Retinal pigment epithelial cell (primary cell): ENCODE measurements around the gene KSR2.

Experiments
- DNase-seq: peaks from one replicate; pipeline ENCODE4 v3.0.0-alpha.2; 2010; ENCODE audit warnings: low read depth
- H3K4me3 ChIP-seq: 2 replicates; pipeline ENCODE4 v1.5.1; 2011; ENCODE audit warnings: mild to moderate bottlenecking, low read length, control low read depth, moderate library complexity
- TF ChIP-seq, protein P1 (sequence below): conservative IDR thresholded peaks from 2 replicates; pipeline ENCODE4 v1.5.1; 2011; ENCODE audit warnings: low read depth, low read length, control low read depth, inconsistent platforms

KSR2 gene

DNA sequence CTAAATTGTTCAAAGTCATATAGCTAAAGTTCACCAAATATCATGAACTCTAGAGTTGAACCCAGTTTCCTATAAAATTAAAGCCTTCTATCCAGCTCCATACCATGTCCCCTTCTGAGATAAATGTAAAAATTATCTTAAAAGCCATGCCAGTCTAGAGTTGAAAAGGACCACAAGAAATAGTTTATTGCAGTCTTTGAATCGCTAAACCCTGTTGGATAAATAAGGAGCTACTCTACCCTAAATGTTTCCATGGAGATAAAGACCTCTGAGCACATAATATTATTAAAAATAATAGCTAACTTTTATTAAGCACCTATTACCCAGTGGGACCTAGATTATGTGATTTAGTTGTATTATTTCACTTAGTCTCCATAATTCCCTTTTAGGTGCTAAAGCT is 379.8 kb downstream of the KSR2 start:
- TF ChIP-seq, protein P1, sequence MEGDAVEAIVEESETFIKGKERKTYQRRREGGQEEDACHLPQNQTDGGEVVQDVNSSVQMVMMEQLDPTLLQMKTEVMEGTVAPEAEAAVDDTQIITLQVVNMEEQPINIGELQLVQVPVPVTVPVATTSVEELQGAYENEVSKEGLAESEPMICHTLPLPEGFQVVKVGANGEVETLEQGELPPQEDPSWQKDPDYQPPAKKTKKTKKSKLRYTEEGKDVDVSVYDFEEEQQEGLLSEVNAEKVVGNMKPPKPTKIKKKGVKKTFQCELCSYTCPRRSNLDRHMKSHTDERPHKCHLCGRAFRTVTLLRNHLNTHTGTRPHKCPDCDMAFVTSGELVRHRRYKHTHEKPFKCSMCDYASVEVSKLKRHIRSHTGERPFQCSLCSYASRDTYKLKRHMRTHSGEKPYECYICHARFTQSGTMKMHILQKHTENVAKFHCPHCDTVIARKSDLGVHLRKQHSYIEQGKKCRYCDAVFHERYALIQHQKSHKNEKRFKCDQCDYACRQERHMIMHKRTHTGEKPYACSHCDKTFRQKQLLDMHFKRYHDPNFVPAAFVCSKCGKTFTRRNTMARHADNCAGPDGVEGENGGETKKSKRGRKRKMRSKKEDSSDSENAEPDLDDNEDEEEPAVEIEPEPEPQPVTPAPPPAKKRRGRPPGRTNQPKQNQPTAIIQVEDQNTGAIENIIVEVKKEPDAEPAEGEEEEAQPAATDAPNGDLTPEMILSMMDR, result no peak
- no peak overlapping the region for H3K4me3 ChIP-seq
- DNase-seq, result no peak

DNA sequence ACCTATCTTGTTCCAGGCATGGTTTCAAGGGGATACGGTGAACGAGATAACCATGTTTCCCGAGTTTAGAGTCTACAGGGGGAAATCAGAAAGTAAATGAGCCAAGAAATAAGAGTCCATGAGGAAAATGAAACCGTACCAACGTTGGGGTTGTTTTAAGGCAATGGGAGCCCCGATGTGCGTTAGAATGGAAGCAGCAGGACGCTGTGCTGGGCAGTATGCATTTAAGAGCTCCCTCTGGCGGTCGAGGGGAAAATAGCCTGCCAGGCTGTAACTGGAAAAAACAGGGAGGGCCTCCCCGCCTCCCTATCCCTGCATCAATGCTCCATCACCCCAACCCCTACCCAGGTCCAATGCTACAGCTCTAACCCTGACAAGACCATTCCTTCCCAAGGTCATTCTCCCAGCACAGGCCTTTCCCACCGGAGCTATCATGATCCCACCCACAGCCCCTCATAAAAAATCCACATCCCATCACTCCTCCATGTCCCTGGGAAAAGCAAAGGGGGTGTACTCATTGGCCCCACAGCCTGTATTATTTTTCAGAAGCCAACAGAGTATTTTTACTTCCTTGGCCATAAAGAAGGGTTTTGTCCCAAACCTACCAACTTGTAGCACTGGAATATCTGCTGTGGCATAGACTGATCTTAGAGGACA is 381.0 kb downstream of the KSR2 start:
- DNase-seq, result no peak
- TF ChIP-seq, protein P1, result peak; percentile 87
- no peak overlapping the region for H3K4me3 ChIP-seq

DNA sequence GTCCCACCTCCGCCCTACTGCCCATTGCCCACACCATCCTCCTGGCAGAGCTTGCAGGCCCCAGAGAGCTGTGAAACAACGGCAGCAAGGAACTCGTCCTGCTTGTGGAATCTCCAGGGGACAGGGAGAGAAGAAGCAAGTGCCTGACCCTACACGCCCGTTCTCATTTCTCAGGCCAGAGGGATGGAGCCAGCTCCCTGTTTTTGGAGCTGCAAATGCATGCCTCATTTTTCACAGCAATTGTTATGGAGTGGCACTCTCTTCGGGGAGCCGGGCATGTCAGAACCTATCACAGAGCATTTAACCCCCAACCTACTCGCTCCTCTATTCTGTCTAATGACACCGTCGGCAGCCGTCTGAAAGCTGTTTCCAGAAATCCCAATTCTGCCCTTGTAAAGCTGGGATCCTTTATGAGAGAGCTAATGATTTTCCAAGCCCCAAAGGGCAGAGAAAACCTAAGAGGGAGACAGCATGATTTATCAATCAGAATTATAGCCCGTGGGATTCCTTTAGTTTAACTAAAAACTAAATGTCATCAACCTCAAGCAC is 385.0 kb downstream of the KSR2 start:
- no peak overlapping the region for H3K4me3 ChIP-seq
- TF ChIP-seq, protein P1, result no peak
- no peak for DNase-seq

DNA sequence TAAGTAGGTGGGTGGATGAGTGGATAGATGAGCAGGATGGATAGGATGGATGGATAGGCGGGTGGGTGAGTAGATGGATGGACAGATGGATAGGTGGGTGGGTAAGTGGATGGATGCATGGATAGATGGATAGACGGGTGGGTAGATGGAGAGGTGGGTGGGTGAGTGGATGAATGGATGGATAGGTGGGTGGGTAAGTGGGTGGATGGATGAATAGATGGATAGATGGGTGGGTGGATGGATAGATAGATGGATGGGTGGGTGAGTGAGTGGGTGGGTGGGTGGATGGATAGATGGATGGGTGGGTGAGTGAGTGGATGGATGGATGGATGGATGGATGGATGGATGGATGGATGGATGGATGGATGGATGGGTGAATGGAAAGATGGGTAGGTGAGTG is 385.7 kb downstream of the KSR2 start:
- TF ChIP-seq, protein P1, result no peak
- no peak overlapping the region for H3K4me3 ChIP-seq
- no peak for DNase-seq

DNA sequence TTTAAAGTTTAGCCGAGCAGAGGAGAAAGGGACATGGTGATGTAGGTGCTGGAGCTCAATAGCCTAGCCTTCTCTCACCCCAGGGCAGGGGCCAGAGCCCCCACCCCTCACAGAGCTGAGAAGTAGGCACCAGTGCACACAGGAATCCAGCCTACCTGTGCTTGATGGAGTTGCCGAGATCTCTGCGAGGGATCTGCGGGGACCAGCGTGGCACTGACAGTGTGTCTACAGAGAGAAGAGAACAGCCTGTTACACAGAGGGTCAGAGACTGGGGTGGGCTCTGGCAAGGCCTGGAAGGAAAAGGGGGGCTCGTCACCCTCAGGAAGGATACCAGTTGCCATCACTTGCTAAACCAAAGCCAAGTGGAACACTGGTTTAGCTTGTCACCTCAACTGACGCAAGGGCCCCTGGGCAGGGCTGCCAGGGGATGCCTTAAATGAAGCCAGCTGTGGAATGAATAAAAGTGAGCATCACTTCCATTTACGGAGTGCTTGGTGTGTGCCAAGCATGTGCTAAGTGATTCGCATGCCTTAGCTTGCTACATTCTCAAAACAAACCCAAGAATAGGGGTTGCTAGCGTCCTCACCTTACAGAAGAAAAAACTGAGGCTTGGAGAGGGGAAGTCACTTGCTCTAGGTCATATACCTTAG is 386.5 kb downstream of the KSR2 start:
- TF ChIP-seq, protein P1, result no peak
- DNase-seq, result no peak
- H3K4me3 ChIP-seq, result no peak overlapping the region

DNA sequence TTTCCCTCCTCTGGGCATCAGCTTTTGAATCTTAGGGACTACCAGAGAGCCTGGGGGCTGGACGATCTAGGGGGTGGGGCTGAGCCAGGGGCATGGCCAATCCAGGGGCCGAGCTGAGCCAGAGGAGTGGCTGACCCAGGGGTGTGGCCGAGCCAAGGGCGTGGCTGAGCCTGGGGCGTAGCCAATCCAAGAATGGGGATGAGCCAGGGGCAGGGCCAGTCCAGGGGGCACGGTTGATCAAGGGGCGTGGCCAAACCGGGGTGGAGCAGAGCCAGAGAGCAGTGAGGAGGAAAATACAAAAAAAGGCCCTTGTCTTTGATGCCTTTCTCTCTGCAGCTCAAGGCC is 388.1 kb downstream of the KSR2 start:
- DNase-seq, result no peak
- no peak overlapping the region for H3K4me3 ChIP-seq
- TF ChIP-seq, protein P1, result no peak
